Measurements from ENCODE around the gene POLR2L.

The POLR2L gene

GRCh38 chr11:836274-836673, 6.1 kb downstream of the POLR2L start:
- Histone ChIP-seq H2AFZ (no peak overlapping the region), H3K27me3 (ENCODE audit: control insufficient read depth, insufficient read depth, low read length) (no peaks in the 10 kb centered on the region), H3K9ac (no peak overlapping the region), H3K9me3 (ENCODE audit: control insufficient read depth, low read length) (no peaks in the 10 kb centered on the region), H3K79me2 (no peaks in the 10 kb centered on the region), H3K4me2 (ENCODE audit: low read length) (no peak overlapping the region), H3K27ac (no peak overlapping the region), H3K4me3 (ENCODE audit: low read depth, low read length) (no peak overlapping the region), H3K36me3 (ENCODE audit: control insufficient read depth, insufficient read depth, low read length) (no peaks in the 10 kb centered on the region), H3K4me1 (peaks cover 5% of the 10 kb centered on the region)
- no peak for TF ChIP-seq CTCF (IDR thresholded peaks at IDR 0.05)

GRCh38 chr11:834371-835316, 7.7 kb downstream of the POLR2L start:
- no peaks in the 10 kb centered on the region for H3K79me2 ChIP-seq
- peaks cover 2% of the 10 kb centered on the region for H3K4me1 ChIP-seq
- no peak overlapping the region for H3K27ac ChIP-seq
- peak overlapping the region; percentile 47 for H3K4me2 ChIP-seq (ENCODE audit: low read length)
- no peak overlapping the region for H2AFZ ChIP-seq
- H3K9ac ChIP-seq, result no peak overlapping the region
- TF ChIP-seq CTCF (IDR thresholded peaks at IDR 0.05), result no peak
- no peaks in the 10 kb centered on the region for H3K9me3 ChIP-seq (ENCODE audit: control insufficient read depth, low read length)
- H3K4me3 ChIP-seq (ENCODE audit: low read depth, low read length), result peak overlapping the region; percentile 22
- no peaks in the 10 kb centered on the region for H3K27me3 ChIP-seq (ENCODE audit: control insufficient read depth, insufficient read depth, low read length)
- H3K36me3 ChIP-seq (ENCODE audit: control insufficient read depth, insufficient read depth, low read length), result no peaks in the 10 kb centered on the region

GRCh38 chr11:833849-834311, 8.4 kb downstream of the POLR2L start:
- Histone ChIP-seq H3K27ac (no peak overlapping the region), H3K4me2 (ENCODE audit: low read length) (peak overlapping the region; percentile 67), H3K9me3 (ENCODE audit: control insufficient read depth, low read length) (no peaks in the 10 kb centered on the region), H3K4me3 (ENCODE audit: low read depth, low read length) (peak overlapping the region; percentile 54), H2AFZ (no peak overlapping the region), H3K79me2 (no peaks in the 10 kb centered on the region), H3K27me3 (ENCODE audit: control insufficient read depth, insufficient read depth, low read length) (no peaks in the 10 kb centered on the region), H3K36me3 (ENCODE audit: control insufficient read depth, insufficient read depth, low read length) (no peaks in the 10 kb centered on the region), H3K4me1 (peaks cover 2% of the 10 kb centered on the region), H3K9ac (no peak overlapping the region)
- TF ChIP-seq CTCF (IDR thresholded peaks at IDR 0.05), result no peak

GRCh38 chr11:833114-833791, 9.1 kb downstream of the POLR2L start:
- TF ChIP-seq CTCF (IDR thresholded peaks at IDR 0.05), result no peak
- Histone ChIP-seq H3K79me2 (no peaks in the 10 kb centered on the region), H3K27me3 (ENCODE audit: control insufficient read depth, insufficient read depth, low read length) (no peaks in the 10 kb centered on the region), H3K9ac (no peak overlapping the region), H3K9me3 (ENCODE audit: control insufficient read depth, low read length) (no peaks in the 10 kb centered on the region), H3K4me1 (peaks cover 2% of the 10 kb centered on the region), H3K4me3 (ENCODE audit: low read depth, low read length) (peak overlapping the region; percentile 54), H3K36me3 (ENCODE audit: control insufficient read depth, insufficient read depth, low read length) (no peaks in the 10 kb centered on the region), H2AFZ (peak overlapping the region; percentile 45), H3K4me2 (ENCODE audit: low read length) (peak overlapping the region; percentile 67), H3K27ac (no peak overlapping the region)

Measured in parathyroid adenoma (tissue), 2 donors.